Lower leg skin (tissue), 3 donors: ENCODE results near the gene GTPBP8.

Experiments used
- CTCF ChIP-seq, 3 donors: fragments of 450-650 bp; IDR thresholded peaks; one replicate each; pipeline ENCODE4 v1.5.1; 2016; ENCODE audit warnings: antibody characterized with exemption in 3 of 3, mild to moderate bottlenecking in 3 of 3, moderate library complexity in 2 of 3
- POLR2A ChIP-seq, 2 donors: fragments of 450-650 bp; IDR thresholded peaks; one replicate each; pipeline ENCODE4 v1.6.1; 2016 to 2017; ENCODE audit warnings: antibody characterized with exemption in 2 of 2, mild to moderate bottlenecking in 1 of 2, moderate library complexity in 1 of 2

DNA sequence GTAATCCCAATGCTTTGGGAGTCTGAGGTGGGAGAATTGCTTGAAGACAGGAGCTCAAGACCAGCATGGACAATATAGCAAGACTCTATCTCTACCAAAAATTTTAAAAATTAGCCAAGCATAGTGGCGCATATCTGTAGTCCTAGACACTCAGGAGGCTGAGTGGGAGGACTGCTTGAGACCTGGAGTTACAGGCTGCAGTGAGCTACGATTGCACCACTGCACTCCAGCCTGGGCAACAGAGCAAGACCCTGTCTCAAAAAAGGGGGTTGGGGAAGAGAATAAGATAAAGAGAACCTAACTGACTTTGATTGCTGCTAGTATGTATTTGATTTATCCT, 16.6 kb upstream of the GTPBP8 start:
- TF ChIP-seq CTCF (IDR thresholded peaks at IDR 0.05) = no peak
- TF ChIP-seq POLR2A (IDR thresholded peaks at IDR 0.05) = no peak
